Mesendoderm (in vitro differentiated cells): ENCODE data around the gene CENPN.

ENCODE experiments used
- DNase-seq: peaks from one replicate; pipeline ENCODE4 v3.0.0; 2013
- H2AK5ac ChIP-seq: 2 replicates; pipeline ENCODE4 v1.6.1; 2013; ENCODE audit warnings: low read length, inconsistent platforms
- H2BK120ac ChIP-seq: 2 replicates; pipeline ENCODE4 v1.6.1; 2013; ENCODE audit warnings: low read depth, mild to moderate bottlenecking, low read length, moderate library complexity, mixed read lengths
- H2BK15ac ChIP-seq: replicated peaks from 2 replicates; pipeline ENCODE4 v1.6.1; 2013; ENCODE audit warnings: low read depth, mild to moderate bottlenecking, moderate library complexity
- H2BK5ac ChIP-seq: 2 replicates; pipeline ENCODE4 v1.6.1; 2013; ENCODE audit warnings: low read length, inconsistent platforms
- H3K18ac ChIP-seq: 2 replicates; pipeline ENCODE4 v1.6.1; 2013; ENCODE audit warnings: mild to moderate bottlenecking, low read length, mixed read lengths
- H3K23ac ChIP-seq: one replicate; pipeline ENCODE4 v1.6.1; 2013; ENCODE audit warnings: low read length
- H3K27ac ChIP-seq: 2 replicates; pipeline ENCODE4 v1.5.1; 2013; ENCODE audit warnings: low read depth, mild to moderate bottlenecking, inconsistent platforms, low read length, moderate library complexity
- H3K27me3 ChIP-seq: 2 replicates; pipeline ENCODE4 v1.6.1; 2013; ENCODE audit warnings: low read length, control low read depth, mild to moderate bottlenecking, inconsistent platforms; ENCODE audit not compliant: insufficient read depth, poor library complexity
- H3K36me3 ChIP-seq: 2 replicates; pipeline ENCODE4 v1.6.1; 2013; ENCODE audit warnings: low read length, inconsistent platforms; ENCODE audit not compliant: control insufficient read depth, insufficient read depth
- H3K4ac ChIP-seq: one replicate; pipeline ENCODE4 v1.6.1; 2013; ENCODE audit warnings: low read depth, mild to moderate bottlenecking, low read length, moderate library complexity
- H3K4me1 ChIP-seq: 2 replicates; pipeline ENCODE4 v1.6.1; 2013; ENCODE audit warnings: low read depth, low read length, inconsistent platforms; ENCODE audit not compliant: control insufficient read depth
- H3K4me2 ChIP-seq: 2 replicates; pipeline ENCODE4 v1.6.1; 2013; ENCODE audit warnings: low read length
- H3K4me3 ChIP-seq: 2 replicates; pipeline ENCODE4 v1.5.1; 2013; ENCODE audit warnings: mild to moderate bottlenecking, low read length
- H3K56ac ChIP-seq: one replicate; pipeline ENCODE4 v1.6.1; 2013; ENCODE audit warnings: low read length
- H3K79me1 ChIP-seq: 2 replicates; pipeline ENCODE4 v1.6.1; 2013; ENCODE audit warnings: low read length, inconsistent platforms
- H3K79me2 ChIP-seq: 2 replicates; pipeline ENCODE4 v1.6.1; 2013; ENCODE audit warnings: mild to moderate bottlenecking, low read length; ENCODE audit not compliant: control insufficient read depth, insufficient read depth
- H3K9ac ChIP-seq: 2 replicates; pipeline ENCODE4 v1.6.1; 2013; ENCODE audit warnings: low read length, inconsistent platforms
- H4K5ac ChIP-seq: one replicate; pipeline ENCODE4 v1.6.1; 2013; ENCODE audit warnings: low read length
- H4K8ac ChIP-seq: one replicate; pipeline ENCODE4 v1.6.1; 2013; ENCODE audit warnings: low read depth, mild to moderate bottlenecking, control low read depth, low read length, moderate library complexity
- WGBS: extraction: QIAGEN DNeasy Blood & Tissue Kit; methylation state at CpG from one replicate; pipeline ENCODE4 v1.1.7; 2013; ENCODE audit warnings: low lambda C conversion rate, missing lambda C conversion rate; ENCODE audit not compliant: insufficient coverage; ENCODE audit errors: extremely low coverage; 5-methylcytosine and 5-hydroxymethylcytosine counted together

Gene CENPN

GRCh38 chr16:80968386-80969113, 38.5 kb upstream of the CENPN start:
- H3K23ac ChIP-seq = no peak overlapping the region

GRCh38 chr16:80969114-80969484, 37.9 kb upstream of the CENPN start:
- Histone ChIP-seq H3K18ac (no peak overlapping the region), H2BK5ac (no peak overlapping the region), H4K8ac (no peak overlapping the region), H3K4me1 (no peaks in the 10 kb centered on the region), H3K4ac (no peak overlapping the region), H3K56ac (no peak overlapping the region), H4K5ac (no peak overlapping the region), H3K79me1 (no peaks in the 10 kb centered on the region), H2BK15ac (no peak overlapping the region), H3K23ac (no peak overlapping the region), H2BK120ac (no peak overlapping the region), H2AK5ac (no peak overlapping the region), H3K4me3 (no peak overlapping the region), H3K79me2 (no peaks in the 10 kb centered on the region), H3K27me3 (no peaks in the 10 kb centered on the region), H3K9ac (no peak overlapping the region), H3K4me2 (no peak overlapping the region), H3K36me3 (no peaks in the 10 kb centered on the region), H3K27ac (no peak overlapping the region)
- WGBS = no CpG with 5 or more reads among the region's 3 CpGs
- DNase-seq = no peak

More at GRCh38 chr16:80968386-80969113, 38.5 kb upstream of the CENPN start:
- no peak overlapping the region for H2AK5ac ChIP-seq
- H3K27ac ChIP-seq = no peak overlapping the region
- no peaks in the 10 kb centered on the region for H3K4me1 ChIP-seq
- no peak overlapping the region for H2BK120ac ChIP-seq
- H4K8ac ChIP-seq = no peak overlapping the region
- H3K4ac ChIP-seq = no peak overlapping the region
- no peaks in the 10 kb centered on the region for H3K36me3 ChIP-seq
- H3K79me1 ChIP-seq = no peaks in the 10 kb centered on the region
- no peaks in the 10 kb centered on the region for H3K79me2 ChIP-seq
- no peak overlapping the region for H3K9ac ChIP-seq
- no peak overlapping the region for H3K4me2 ChIP-seq
- H3K18ac ChIP-seq = no peak overlapping the region
- H3K27me3 ChIP-seq = no peaks in the 10 kb centered on the region
- no peak overlapping the region for H2BK15ac ChIP-seq
- DNase-seq = no peak
- no peak overlapping the region for H3K4me3 ChIP-seq
- no peak overlapping the region for H3K56ac ChIP-seq
- WGBS = no CpG with 5 or more reads among the region's 4 CpGs
- no peak overlapping the region for H4K5ac ChIP-seq
- no peak overlapping the region for H2BK5ac ChIP-seq

- no peaks in the 10 kb centered on the region for H3K79me2 ChIP-seq
- H3K79me1 ChIP-seq = no peaks in the 10 kb centered on the region
- no peak overlapping the region for H3K4ac ChIP-seq
- no peak overlapping the region for H3K23ac ChIP-seq
- no peaks in the 10 kb centered on the region for H3K36me3 ChIP-seq
- WGBS = no CpG with 5 or more reads among the region's 2 CpGs
- H3K18ac ChIP-seq = no peak overlapping the region
- no peak overlapping the region for H2BK120ac ChIP-seq
- no peak overlapping the region for H3K4me3 ChIP-seq
- no peak overlapping the region for H3K56ac ChIP-seq
- DNase-seq = no peak
- H4K8ac ChIP-seq = no peak overlapping the region
- H3K9ac ChIP-seq = no peak overlapping the region
- no peaks in the 10 kb centered on the region for H3K27me3 ChIP-seq
- no peak overlapping the region for H2BK5ac ChIP-seq
- H3K4me1 ChIP-seq = no peaks in the 10 kb centered on the region
- no peak overlapping the region for H2BK15ac ChIP-seq
- no peak overlapping the region for H3K4me2 ChIP-seq
- H3K27ac ChIP-seq = no peak overlapping the region
- no peak overlapping the region for H2AK5ac ChIP-seq
- H4K5ac ChIP-seq = no peak overlapping the region
Observed at GRCh38 chr16:80971819-80972218, 35.2 kb upstream of the CENPN start.

GRCh38 chr16:80972611-80973010, 34.4 kb upstream of the CENPN start:
- Histone ChIP-seq H3K18ac (no peak overlapping the region), H2BK15ac (no peak overlapping the region), H2BK120ac (no peak overlapping the region), H4K8ac (no peak overlapping the region), H2BK5ac (no peak overlapping the region), H3K36me3 (no peaks in the 10 kb centered on the region), H4K5ac (no peak overlapping the region), H3K23ac (no peak overlapping the region), H2AK5ac (no peak overlapping the region), H3K27ac (no peak overlapping the region), H3K4me3 (no peak overlapping the region), H3K56ac (no peak overlapping the region), H3K4ac (no peak overlapping the region), H3K4me1 (no peaks in the 10 kb centered on the region), H3K27me3 (no peaks in the 10 kb centered on the region), H3K79me2 (no peaks in the 10 kb centered on the region), H3K4me2 (no peak overlapping the region), H3K9ac (no peak overlapping the region), H3K79me1 (no peaks in the 10 kb centered on the region)
- DNase-seq = no peak
- no CpG with 5 or more reads among the region's 4 CpGs for WGBS

- Histone ChIP-seq H3K4me2 (no peak overlapping the region), H3K4me1 (no peaks in the 10 kb centered on the region), H3K79me2 (no peaks in the 10 kb centered on the region), H3K27me3 (no peaks in the 10 kb centered on the region), H3K4ac (no peak overlapping the region), H3K9ac (no peak overlapping the region), H3K36me3 (no peaks in the 10 kb centered on the region), H3K56ac (no peak overlapping the region), H2AK5ac (no peak overlapping the region), H2BK120ac (no peak overlapping the region), H3K18ac (no peak overlapping the region), H3K27ac (no peak overlapping the region), H4K5ac (no peak overlapping the region), H4K8ac (no peak overlapping the region), H3K4me3 (no peak overlapping the region), H3K23ac (no peak overlapping the region), H2BK15ac (no peak overlapping the region), H2BK5ac (no peak overlapping the region), H3K79me1 (no peaks in the 10 kb centered on the region)
- 100% methylated on average over 1 of the region's 4 CpGs for WGBS
- no peak for DNase-seq
Observed at GRCh38 chr16:80973991-80974390, 33.0 kb upstream of the CENPN start.
